ENCODE measurements around the gene GABRG3.

Gene GABRG3

DNA sequence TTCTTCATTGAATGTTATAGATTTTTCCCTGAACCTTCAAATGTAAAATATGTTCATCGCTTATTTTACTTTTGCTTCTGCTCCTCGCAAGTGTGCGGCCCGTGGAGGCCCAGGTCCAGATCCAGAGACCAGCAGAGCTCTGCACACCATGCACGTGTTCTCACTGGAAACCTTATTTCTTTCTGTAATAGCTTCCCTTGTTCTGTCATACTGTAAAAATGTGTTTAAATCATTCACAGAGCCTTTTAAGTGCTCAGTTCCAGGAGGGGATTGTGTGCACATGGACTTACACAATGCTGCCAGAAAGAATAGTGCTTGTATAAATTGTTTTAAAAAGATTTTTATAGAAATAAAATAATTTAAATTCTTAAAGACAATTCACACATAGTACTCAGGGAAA is 359.3 kb downstream of the GABRG3 start:
- Histone ChIP-seq H3F3A (ENCODE audit: insufficient read depth) (no peaks in the 10 kb centered on the region), H3K4me3 (ENCODE audit: insufficient read depth, low read length, poor library complexity, severe bottlenecking) (no peak overlapping the region), H3K9ac (ENCODE audit: low read length) (no peak overlapping the region), H3K9me3 (ENCODE audit: insufficient read depth, low read length) (no peaks in the 10 kb centered on the region), H3K4me2 (ENCODE audit: low read depth, low read length, poor library complexity, severe bottlenecking) (no peak overlapping the region), H3K36me3 (ENCODE audit: low read length) (no peaks in the 10 kb centered on the region), H3K9me2 (replicated peaks; ENCODE audit: insufficient read depth, low read length) (no peaks in the 10 kb centered on the region), H3K27ac (ENCODE audit: low read depth, low read length) (no peak overlapping the region), H4K20me1 (ENCODE audit: low read depth, low read length) (no peaks in the 10 kb centered on the region), H2AFZ (ENCODE audit: low read depth, low read length, severe bottlenecking) (no peak overlapping the region), H3K27me3 (ENCODE audit: low read length) (no peaks in the 10 kb centered on the region), H3K79me2 (ENCODE audit: insufficient read depth, low read length) (no peaks in the 10 kb centered on the region)
- TF ChIP-seq, protein P1, sequence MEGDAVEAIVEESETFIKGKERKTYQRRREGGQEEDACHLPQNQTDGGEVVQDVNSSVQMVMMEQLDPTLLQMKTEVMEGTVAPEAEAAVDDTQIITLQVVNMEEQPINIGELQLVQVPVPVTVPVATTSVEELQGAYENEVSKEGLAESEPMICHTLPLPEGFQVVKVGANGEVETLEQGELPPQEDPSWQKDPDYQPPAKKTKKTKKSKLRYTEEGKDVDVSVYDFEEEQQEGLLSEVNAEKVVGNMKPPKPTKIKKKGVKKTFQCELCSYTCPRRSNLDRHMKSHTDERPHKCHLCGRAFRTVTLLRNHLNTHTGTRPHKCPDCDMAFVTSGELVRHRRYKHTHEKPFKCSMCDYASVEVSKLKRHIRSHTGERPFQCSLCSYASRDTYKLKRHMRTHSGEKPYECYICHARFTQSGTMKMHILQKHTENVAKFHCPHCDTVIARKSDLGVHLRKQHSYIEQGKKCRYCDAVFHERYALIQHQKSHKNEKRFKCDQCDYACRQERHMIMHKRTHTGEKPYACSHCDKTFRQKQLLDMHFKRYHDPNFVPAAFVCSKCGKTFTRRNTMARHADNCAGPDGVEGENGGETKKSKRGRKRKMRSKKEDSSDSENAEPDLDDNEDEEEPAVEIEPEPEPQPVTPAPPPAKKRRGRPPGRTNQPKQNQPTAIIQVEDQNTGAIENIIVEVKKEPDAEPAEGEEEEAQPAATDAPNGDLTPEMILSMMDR (IDR thresholded peaks at IDR 0.05; ENCODE audit: insufficient read depth, low read length, poor library complexity, severe bottlenecking): no peak
- no peak for TF ChIP-seq EZH2phosphoT487 (conservative IDR thresholded peaks at IDR 0.05; ENCODE audit: low read length)

DNA sequence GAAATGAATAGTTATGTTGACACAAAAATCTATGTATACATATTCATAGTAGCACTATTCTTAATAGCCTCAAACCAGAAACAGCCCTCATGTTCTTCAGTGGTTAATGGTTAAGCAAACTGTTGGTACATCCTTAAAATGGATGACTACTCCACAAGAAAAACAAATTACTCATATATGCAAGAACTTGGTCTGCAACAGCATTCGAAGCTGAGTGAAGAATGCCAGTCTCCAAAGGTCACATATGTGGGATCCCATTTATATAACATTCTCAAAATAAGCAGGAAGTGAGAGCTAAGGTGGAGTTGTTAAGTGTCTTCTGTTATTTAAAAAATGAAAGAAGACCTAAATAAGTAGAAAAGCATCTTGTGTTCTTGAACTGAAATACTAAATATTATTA is 365.7 kb downstream of the GABRG3 start:
- Histone ChIP-seq H3K27me3 (ENCODE audit: low read length) (no peaks in the 10 kb centered on the region), H3K4me2 (ENCODE audit: low read depth, low read length, poor library complexity, severe bottlenecking) (no peak overlapping the region), H3K4me3 (ENCODE audit: insufficient read depth, low read length, poor library complexity, severe bottlenecking) (no peak overlapping the region), H2AFZ (ENCODE audit: low read depth, low read length, severe bottlenecking) (no peak overlapping the region), H3F3A (ENCODE audit: insufficient read depth) (no peaks in the 10 kb centered on the region), H3K9me3 (ENCODE audit: insufficient read depth, low read length) (no peaks in the 10 kb centered on the region), H3K27ac (ENCODE audit: low read depth, low read length) (no peak overlapping the region), H4K20me1 (ENCODE audit: low read depth, low read length) (no peaks in the 10 kb centered on the region), H3K9ac (ENCODE audit: low read length) (no peak overlapping the region), H3K79me2 (ENCODE audit: insufficient read depth, low read length) (no peaks in the 10 kb centered on the region), H3K9me2 (replicated peaks; ENCODE audit: insufficient read depth, low read length) (no peaks in the 10 kb centered on the region), H3K36me3 (ENCODE audit: low read length) (no peaks in the 10 kb centered on the region)
- TF ChIP-seq EZH2phosphoT487 (conservative IDR thresholded peaks at IDR 0.05; ENCODE audit: low read length): no peak
- TF ChIP-seq, protein P1 (IDR thresholded peaks at IDR 0.05; ENCODE audit: insufficient read depth, low read length, poor library complexity, severe bottlenecking): no peak

DNA sequence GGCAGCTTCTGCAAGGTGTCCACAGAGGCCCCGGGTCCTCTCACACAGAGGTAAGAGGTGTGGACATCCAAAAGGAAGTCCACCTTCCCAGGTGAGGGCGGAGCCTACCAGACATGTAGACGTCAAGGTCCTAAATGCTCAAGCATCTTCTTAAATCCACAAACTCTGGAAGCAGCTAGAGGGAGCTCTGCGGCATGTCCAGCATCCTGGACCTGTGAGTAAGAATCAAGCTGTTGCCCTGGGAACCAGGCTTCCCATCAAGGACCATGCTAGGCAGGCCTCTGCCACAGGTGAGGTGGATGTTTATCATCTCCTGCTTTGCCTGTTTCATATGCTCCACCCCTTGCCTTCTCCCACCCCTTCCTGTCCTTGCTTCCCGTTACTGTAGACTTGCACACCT is 368.2 kb downstream of the GABRG3 start:
- Histone ChIP-seq H2AFZ (ENCODE audit: low read depth, low read length, severe bottlenecking) (no peak overlapping the region), H3K9me3 (ENCODE audit: insufficient read depth, low read length) (no peaks in the 10 kb centered on the region), H3K9ac (ENCODE audit: low read length) (no peak overlapping the region), H3K4me2 (ENCODE audit: low read depth, low read length, poor library complexity, severe bottlenecking) (no peak overlapping the region), H3K27ac (ENCODE audit: low read depth, low read length) (no peak overlapping the region), H3K4me3 (ENCODE audit: insufficient read depth, low read length, poor library complexity, severe bottlenecking) (no peak overlapping the region), H3F3A (ENCODE audit: insufficient read depth) (no peaks in the 10 kb centered on the region), H3K27me3 (ENCODE audit: low read length) (no peaks in the 10 kb centered on the region), H3K79me2 (ENCODE audit: insufficient read depth, low read length) (no peaks in the 10 kb centered on the region), H4K20me1 (ENCODE audit: low read depth, low read length) (no peaks in the 10 kb centered on the region), H3K9me2 (replicated peaks; ENCODE audit: insufficient read depth, low read length) (no peaks in the 10 kb centered on the region), H3K36me3 (ENCODE audit: low read length) (no peaks in the 10 kb centered on the region)
- TF ChIP-seq, protein P1 (IDR thresholded peaks at IDR 0.05; ENCODE audit: insufficient read depth, low read length, poor library complexity, severe bottlenecking): no peak
- TF ChIP-seq EZH2phosphoT487 (conservative IDR thresholded peaks at IDR 0.05; ENCODE audit: low read length): no peak
